ENCODE data around the gene DOCK4.

DNA sequence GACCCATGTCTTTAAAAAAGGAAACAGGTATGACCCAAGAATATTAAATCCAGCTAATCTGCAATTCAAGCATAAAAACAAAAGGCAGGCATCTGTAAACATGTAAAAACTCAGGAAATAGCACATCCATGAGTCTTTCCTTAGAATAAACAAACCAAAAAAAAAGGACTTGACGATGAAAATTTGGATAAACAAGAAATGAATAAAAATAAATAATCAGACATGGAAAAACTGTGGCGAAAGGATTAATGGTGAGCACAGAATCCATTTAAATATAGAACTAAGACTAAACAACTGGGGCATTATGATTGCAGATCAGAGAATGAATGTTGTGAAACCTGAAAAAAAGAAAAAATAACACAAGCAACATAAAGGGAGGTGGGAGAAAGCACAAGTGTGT is 170.1 kb downstream of the DOCK4 start:
- TF ChIP-seq TCF12 (IDR thresholded peaks at IDR 0.05; ENCODE audit: low read depth, low read length) (no peak), POLR2AphosphoS5 (IDR thresholded peaks at IDR 0.05; ENCODE audit: low read length) (no peak), IKZF1 (conservative IDR thresholded peaks at IDR 0.05) (no peak), RCOR1 (conservative IDR thresholded peaks at IDR 0.05; ENCODE audit: low read depth, low read length) (no peak), CBFB (IDR thresholded peaks at IDR 0.05; ENCODE audit: low read depth) (no peak), SMARCA5 (IDR thresholded peaks at IDR 0.05) (no peak)
- TF ChIP-seq, protein P1, sequence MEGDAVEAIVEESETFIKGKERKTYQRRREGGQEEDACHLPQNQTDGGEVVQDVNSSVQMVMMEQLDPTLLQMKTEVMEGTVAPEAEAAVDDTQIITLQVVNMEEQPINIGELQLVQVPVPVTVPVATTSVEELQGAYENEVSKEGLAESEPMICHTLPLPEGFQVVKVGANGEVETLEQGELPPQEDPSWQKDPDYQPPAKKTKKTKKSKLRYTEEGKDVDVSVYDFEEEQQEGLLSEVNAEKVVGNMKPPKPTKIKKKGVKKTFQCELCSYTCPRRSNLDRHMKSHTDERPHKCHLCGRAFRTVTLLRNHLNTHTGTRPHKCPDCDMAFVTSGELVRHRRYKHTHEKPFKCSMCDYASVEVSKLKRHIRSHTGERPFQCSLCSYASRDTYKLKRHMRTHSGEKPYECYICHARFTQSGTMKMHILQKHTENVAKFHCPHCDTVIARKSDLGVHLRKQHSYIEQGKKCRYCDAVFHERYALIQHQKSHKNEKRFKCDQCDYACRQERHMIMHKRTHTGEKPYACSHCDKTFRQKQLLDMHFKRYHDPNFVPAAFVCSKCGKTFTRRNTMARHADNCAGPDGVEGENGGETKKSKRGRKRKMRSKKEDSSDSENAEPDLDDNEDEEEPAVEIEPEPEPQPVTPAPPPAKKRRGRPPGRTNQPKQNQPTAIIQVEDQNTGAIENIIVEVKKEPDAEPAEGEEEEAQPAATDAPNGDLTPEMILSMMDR (IDR thresholded peaks at IDR 0.05 in 2 of 3, conservative IDR thresholded peaks at IDR 0.05 in 1 of 3; ENCODE audit: control insufficient read depth in 2 of 3, extremely low read depth in 1 of 3, insufficient read depth in 1 of 3, low read depth in 3 of 3, low read length in 3 of 3): no peak
- TF ChIP-seq, protein P2, sequence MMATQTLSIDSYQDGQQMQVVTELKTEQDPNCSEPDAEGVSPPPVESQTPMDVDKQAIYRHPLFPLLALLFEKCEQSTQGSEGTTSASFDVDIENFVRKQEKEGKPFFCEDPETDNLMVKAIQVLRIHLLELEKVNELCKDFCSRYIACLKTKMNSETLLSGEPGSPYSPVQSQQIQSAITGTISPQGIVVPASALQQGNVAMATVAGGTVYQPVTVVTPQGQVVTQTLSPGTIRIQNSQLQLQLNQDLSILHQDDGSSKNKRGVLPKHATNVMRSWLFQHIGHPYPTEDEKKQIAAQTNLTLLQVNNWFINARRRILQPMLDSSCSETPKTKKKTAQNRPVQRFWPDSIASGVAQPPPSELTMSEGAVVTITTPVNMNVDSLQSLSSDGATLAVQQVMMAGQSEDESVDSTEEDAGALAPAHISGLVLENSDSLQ (IDR thresholded peaks at IDR 0.05): no peak
- TF ChIP-seq, protein P3, sequence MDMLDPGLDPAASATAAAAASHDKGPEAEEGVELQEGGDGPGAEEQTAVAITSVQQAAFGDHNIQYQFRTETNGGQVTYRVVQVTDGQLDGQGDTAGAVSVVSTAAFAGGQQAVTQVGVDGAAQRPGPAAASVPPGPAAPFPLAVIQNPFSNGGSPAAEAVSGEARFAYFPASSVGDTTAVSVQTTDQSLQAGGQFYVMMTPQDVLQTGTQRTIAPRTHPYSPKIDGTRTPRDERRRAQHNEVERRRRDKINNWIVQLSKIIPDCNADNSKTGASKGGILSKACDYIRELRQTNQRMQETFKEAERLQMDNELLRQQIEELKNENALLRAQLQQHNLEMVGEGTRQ (IDR thresholded peaks at IDR 0.05; ENCODE audit: borderline replicate concordance, low read depth, low read length): no peak
